OCI-LY1 (cell line): ENCODE data around the gene FTMT.
"Not testable (repeated sequence)": the region's sequence is repeated elsewhere in the genome, so short reads cannot be mapped to it uniquely, and the experiment has no call there.

Experiments used
- H2AFZ ChIP-seq: fragments of 200-600 bp; sonication (generic), shearing (Covaris generic); 2 replicates; pipeline ENCODE4 v1.6.0; 2014; ENCODE audit warnings: antibody characterized with exemption, mild to moderate bottlenecking, low read length
- H3F3A ChIP-seq: fragments of 200-600 bp; sonication (generic), shearing (Covaris generic); 2 replicates; pipeline ENCODE4 v1.6.0; 2014; ENCODE audit warnings: mild to moderate bottlenecking, antibody characterized with exemption, low read length, moderate library complexity; ENCODE audit not compliant: insufficient read depth
- H3K27ac ChIP-seq: fragments of 200-600 bp; sonication (generic); 2 replicates; pipeline ENCODE4 v1.5.1; 2014; ENCODE audit warnings: low read length, mixed run types, mild to moderate bottlenecking, low read depth; ENCODE audit not compliant: poor library complexity, severe bottlenecking
- H3K27me3 ChIP-seq: fragments of 200-600 bp; sonication (generic); 2 replicates; pipeline ENCODE4 v1.6.0; 2014; ENCODE audit warnings: antibody characterized with exemption, mild to moderate bottlenecking, low read length, moderate library complexity; ENCODE audit not compliant: insufficient read depth
- H3K36me3 ChIP-seq: fragments of 200-600 bp; sonication (generic); 2 replicates; pipeline ENCODE4 v1.6.1; 2014; ENCODE audit warnings: mild to moderate bottlenecking, antibody characterized with exemption, low read length, moderate library complexity, mixed read lengths; ENCODE audit not compliant: insufficient read depth
- H3K4me1 ChIP-seq: fragments of 200-600 bp; sonication (generic); 2 replicates; pipeline ENCODE4 v1.5.1; 2014; ENCODE audit warnings: mild to moderate bottlenecking, low read length, moderate library complexity; ENCODE audit not compliant: insufficient read depth, severe bottlenecking
- H3K4me2 ChIP-seq: fragments of 200-600 bp; sonication (generic), shearing (Covaris generic); 2 replicates; pipeline ENCODE4 v1.6.1; 2014; ENCODE audit warnings: low read length
- H3K4me3 ChIP-seq: fragments of 200-600 bp; sonication (generic); 2 replicates; pipeline ENCODE4 v1.5.1; 2014; ENCODE audit warnings: low read length, low read depth, mild to moderate bottlenecking, mixed read lengths; ENCODE audit not compliant: poor library complexity, severe bottlenecking
- H3K79me2 ChIP-seq: fragments of 200-600 bp; shearing (Covaris generic); 2 replicates; pipeline ENCODE4 v1.6.1; 2016; ENCODE audit warnings: mixed run types, low read length, mixed read lengths; ENCODE audit not compliant: insufficient read depth
- H3K9ac ChIP-seq: fragments of 200-600 bp; sonication (generic), shearing (Covaris generic); 2 replicates; pipeline ENCODE4 v1.6.1; 2014; ENCODE audit warnings: mild to moderate bottlenecking, low read length, mixed read lengths
- H3K9me2 ChIP-seq: fragments of 200-600 bp; sonication (generic), shearing (Covaris generic); 2 replicates; pipeline ENCODE4 v1.6.1; 2014; ENCODE audit warnings: low read depth, mild to moderate bottlenecking, low read length, mixed read lengths
- H3K9me3 ChIP-seq: fragments of 200-600 bp; shearing (Covaris generic); 2 replicates; pipeline ENCODE4 v1.6.1; 2014; ENCODE audit warnings: low read length, mixed read lengths
- H4K20me1 ChIP-seq: fragments of 200-600 bp; sonication (generic), shearing (Covaris generic); 2 replicates; pipeline ENCODE4 v1.6.0; 2016; ENCODE audit warnings: mild to moderate bottlenecking, low read length; ENCODE audit not compliant: insufficient read depth
- CTCF ChIP-seq: fragments of 200-600 bp; sonication (generic), shearing (Covaris generic); IDR thresholded peaks from 2 replicates; pipeline ENCODE4 v1.5.1; 2017; ENCODE audit warnings: mild to moderate bottlenecking, antibody characterized with exemption, low read length, moderate library complexity, mixed read lengths
- EZH2 ChIP-seq: fragments of 200-600 bp; sonication (generic), shearing (Covaris generic); IDR thresholded peaks from 2 replicates; pipeline ENCODE4 v1.8.0; 2017; ENCODE audit warnings: borderline replicate concordance, mixed run types, mild to moderate bottlenecking, antibody characterized with exemption, low read length, moderate library complexity, mixed read lengths

The FTMT gene

GRCh38 chr5:121851643-121852574 is at the start of gene FTMT:
TSS of gene FTMT (plus strand) at chr5:121851882. CDS start at chr5:121851964, 82 bp downstream.
- TF ChIP-seq EZH2 (no peak), CTCF (no peak)
- H3K9me3 ChIP-seq, result no peaks in the 10 kb centered on the region
- H3K9ac ChIP-seq, result no peak within 1 kb of the TSS
- H3K79me2 ChIP-seq, result no peaks in the 10 kb centered on the region
- no peak within 1 kb of the TSS for H3K27ac ChIP-seq
- no peaks in the 10 kb centered on the region for H3K9me2 ChIP-seq
- H3K4me3 ChIP-seq, result no peak within 1 kb of the TSS
- H3F3A ChIP-seq, result no peaks in the 10 kb centered on the region
- H2AFZ ChIP-seq, result no peak within 1 kb of the TSS
- H3K27me3 ChIP-seq, result no peaks in the 10 kb centered on the region
- H3K4me2 ChIP-seq, result no peak within 1 kb of the TSS
- no peaks in the 10 kb centered on the region for H3K4me1 ChIP-seq
- H4K20me1 ChIP-seq, result no peaks in the 10 kb centered on the region
- H3K36me3 ChIP-seq, result no peaks in the 10 kb centered on the region

- H3K79me2 ChIP-seq, H3K4me1 ChIP-seq, H3F3A ChIP-seq, H2AFZ ChIP-seq, H3K9me3 ChIP-seq, H3K9ac ChIP-seq, H3K27me3 ChIP-seq, H3K4me3 ChIP-seq, H3K27ac ChIP-seq, H3K4me2 ChIP-seq, H3K36me3 ChIP-seq, H3K9me2 ChIP-seq, H4K20me1 ChIP-seq: not testable (repeated sequence)
Measured at GRCh38 chr5:121805251-121805650, 46.4 kb upstream of the FTMT start.

GRCh38 chr5:121805911-121806310 is 45.8 kb upstream of the FTMT start:
- no peaks in the 10 kb centered on the region for H3K9me2 ChIP-seq
- no peak for TF ChIP-seq CTCF
- TF ChIP-seq EZH2, result no peak

GRCh38 chr5:121816164-121816563 is 35.5 kb upstream of the FTMT start:
- Histone ChIP-seq H3F3A (no peaks in the 10 kb centered on the region), H4K20me1 (no peaks in the 10 kb centered on the region), H3K36me3 (no peaks in the 10 kb centered on the region), H3K27ac (no peak overlapping the region), H2AFZ (no peak overlapping the region), H3K9ac (no peak overlapping the region), H3K4me1 (no peaks in the 10 kb centered on the region), H3K4me2 (no peak overlapping the region), H3K9me3 (no peaks in the 10 kb centered on the region), H3K27me3 (no peaks in the 10 kb centered on the region), H3K4me3 (no peak overlapping the region), H3K9me2 (no peaks in the 10 kb centered on the region), H3K79me2 (no peaks in the 10 kb centered on the region)
- TF ChIP-seq EZH2 (no peak), CTCF (no peak)

More at GRCh38 chr5:121805911-121806310, 45.8 kb upstream of the FTMT start:
- Histone ChIP-seq H3K9me3 (no peaks in the 10 kb centered on the region), H3K4me3 (no peak overlapping the region), H3K36me3 (no peaks in the 10 kb centered on the region), H3K4me1 (no peaks in the 10 kb centered on the region), H3F3A (no peaks in the 10 kb centered on the region), H3K9ac (no peak overlapping the region), H2AFZ (no peak overlapping the region), H3K27me3 (no peaks in the 10 kb centered on the region), H3K4me2 (no peak overlapping the region), H3K79me2 (no peaks in the 10 kb centered on the region), H3K27ac (no peak overlapping the region), H4K20me1 (no peaks in the 10 kb centered on the region)
